ENCODE data around the gene KIF26B.
"Not testable (repeated sequence)": the region's sequence is repeated elsewhere in the genome, so short reads cannot be mapped to it uniquely, and the experiment has no call there.

Gene KIF26B

GRCh38 chr1:245330951-245331350 is 176.2 kb downstream of the KIF26B start:
- WGBS = 85% methylated on average over 26 of the region's 26 CpGs
- Histone ChIP-seq H3K4me3 (ENCODE audit: low read length) (no peak overlapping the region), H3K9me3 (ENCODE audit: insufficient read depth, low read depth, low read length) (no peaks in the 10 kb centered on the region)

GRCh38 chr1:245332085-245332484 is 177.3 kb downstream of the KIF26B start:
- H3K9ac ChIP-seq (ENCODE audit: low read depth, low read length) = no peak overlapping the region
- no peaks in the 10 kb centered on the region for H3K9me3 ChIP-seq (ENCODE audit: insufficient read depth, low read depth, low read length)
- H3K36me3 ChIP-seq (ENCODE audit: insufficient read depth, low read length) = no peaks in the 10 kb centered on the region
- WGBS = 94% methylated on average over 6 of the region's 6 CpGs
- no peak overlapping the region for H3K27ac ChIP-seq (ENCODE audit: low read depth, low read length)
- H3K27me3 ChIP-seq (ENCODE audit: insufficient read depth, low read length) = no peaks in the 10 kb centered on the region
- peaks cover 4% of the 10 kb centered on the region for H3K4me1 ChIP-seq (ENCODE audit: insufficient read depth, low read length)
- no peak overlapping the region for H3K4me3 ChIP-seq (ENCODE audit: low read length)

More at GRCh38 chr1:245330951-245331350, 176.2 kb downstream of the KIF26B start:
- Histone ChIP-seq H3K27me3 (ENCODE audit: insufficient read depth, low read length) (no peaks in the 10 kb centered on the region), H3K27ac (ENCODE audit: low read depth, low read length) (no peak overlapping the region), H3K9ac (ENCODE audit: low read depth, low read length) (no peak overlapping the region), H3K4me1 (ENCODE audit: insufficient read depth, low read length) (no peaks in the 10 kb centered on the region), H3K36me3 (ENCODE audit: insufficient read depth, low read length) (no peaks in the 10 kb centered on the region)

- Histone ChIP-seq H3K4me1 (ENCODE audit: insufficient read depth, low read length) (peaks cover 4% of the 10 kb centered on the region), H3K27me3 (ENCODE audit: insufficient read depth, low read length) (no peaks in the 10 kb centered on the region), H3K36me3 (ENCODE audit: insufficient read depth, low read length) (no peaks in the 10 kb centered on the region), H3K9me3 (ENCODE audit: insufficient read depth, low read depth, low read length) (no peaks in the 10 kb centered on the region), H3K9ac (ENCODE audit: low read depth, low read length) (no peak overlapping the region), H3K4me3 (ENCODE audit: low read length) (no peak overlapping the region), H3K27ac (ENCODE audit: low read depth, low read length) (no peak overlapping the region)
- WGBS = 81% methylated on average over 6 of the region's 6 CpGs
Measured at GRCh38 chr1:245332513-245332912, 177.7 kb downstream of the KIF26B start.

DNA sequence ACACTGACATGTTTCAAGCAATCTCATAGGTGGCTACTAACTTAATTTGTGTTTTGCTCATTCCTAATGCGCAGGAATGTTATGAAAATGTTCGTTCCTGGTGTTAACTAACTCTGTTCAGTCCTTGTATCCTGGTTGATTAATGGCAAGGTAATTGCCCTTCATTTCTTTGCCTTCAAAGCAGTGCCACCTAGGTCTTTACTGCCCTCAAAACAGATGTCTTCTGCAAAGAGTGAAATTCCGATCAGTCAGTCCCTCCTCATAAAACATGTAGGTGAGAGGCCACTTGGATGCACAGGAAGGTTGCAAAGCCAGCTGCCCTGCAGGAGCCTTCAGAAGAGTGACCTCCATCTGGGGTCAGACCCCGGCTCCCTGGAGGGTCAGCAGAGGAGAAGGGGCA is 179.4 kb downstream of the KIF26B start:
- H3K4me3 ChIP-seq (ENCODE audit: low read length) = no peak overlapping the region
- no peaks in the 10 kb centered on the region for H3K36me3 ChIP-seq (ENCODE audit: insufficient read depth, low read length)
- 91% methylated on average over 4 of the region's 4 CpGs for WGBS
- H3K9ac ChIP-seq (ENCODE audit: low read depth, low read length) = no peak overlapping the region
- H3K27me3 ChIP-seq (ENCODE audit: insufficient read depth, low read length) = no peaks in the 10 kb centered on the region
- no peaks in the 10 kb centered on the region for H3K9me3 ChIP-seq (ENCODE audit: insufficient read depth, low read depth, low read length)
- no peak overlapping the region for H3K27ac ChIP-seq (ENCODE audit: low read depth, low read length)
- peaks cover 7% of the 10 kb centered on the region for H3K4me1 ChIP-seq (ENCODE audit: insufficient read depth, low read length)

DNA sequence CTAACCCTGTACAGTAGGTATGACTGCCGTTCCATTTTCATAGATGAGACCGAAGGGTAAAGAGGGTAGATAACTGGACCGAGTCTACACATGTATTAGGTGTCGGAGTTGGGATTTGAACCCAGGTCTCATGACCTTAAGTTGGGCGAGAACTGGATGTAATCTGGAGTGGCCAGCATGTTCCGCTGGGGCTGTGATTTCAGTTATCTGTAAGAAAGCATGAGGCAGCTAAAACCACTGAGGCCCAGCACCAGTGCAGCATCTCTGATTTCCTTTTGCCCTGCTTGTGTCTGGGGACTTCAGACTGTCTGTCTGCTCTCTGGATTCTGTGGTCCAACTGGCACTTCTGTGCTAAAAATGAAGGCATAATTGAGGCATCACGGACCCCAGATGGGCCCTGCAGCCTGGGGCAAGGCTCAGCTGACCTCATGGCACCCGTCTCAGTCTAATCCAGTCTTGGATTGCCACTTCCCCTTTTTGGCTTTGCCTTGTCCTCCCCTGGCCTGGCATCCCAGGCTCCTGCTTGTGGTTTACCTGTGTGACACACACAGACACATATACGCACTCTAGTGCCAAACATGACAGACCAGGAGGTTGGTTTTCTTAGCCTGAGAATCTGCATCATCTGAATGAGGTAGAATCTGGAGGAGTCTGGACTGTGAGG is 180.2 kb downstream of the KIF26B start:
- Histone ChIP-seq H3K4me3 (ENCODE audit: low read length) (no peak overlapping the region), H3K27ac (ENCODE audit: low read depth, low read length) (no peak overlapping the region), H3K4me1 (ENCODE audit: insufficient read depth, low read length) (peaks cover 7% of the 10 kb centered on the region), H3K36me3 (ENCODE audit: insufficient read depth, low read length) (no peaks in the 10 kb centered on the region), H3K9me3 (ENCODE audit: insufficient read depth, low read depth, low read length) (no peaks in the 10 kb centered on the region), H3K9ac (ENCODE audit: low read depth, low read length) (no peak overlapping the region), H3K27me3 (ENCODE audit: insufficient read depth, low read length) (no peaks in the 10 kb centered on the region)
- WGBS = 95% methylated on average over 9 of the region's 9 CpGs

GRCh38 chr1:245335684-245336083 is 180.9 kb downstream of the KIF26B start:
- WGBS = 91% methylated on average over 22 of the region's 22 CpGs
- H3K4me1 ChIP-seq (ENCODE audit: insufficient read depth, low read length) = not testable (repeated sequence)

DNA sequence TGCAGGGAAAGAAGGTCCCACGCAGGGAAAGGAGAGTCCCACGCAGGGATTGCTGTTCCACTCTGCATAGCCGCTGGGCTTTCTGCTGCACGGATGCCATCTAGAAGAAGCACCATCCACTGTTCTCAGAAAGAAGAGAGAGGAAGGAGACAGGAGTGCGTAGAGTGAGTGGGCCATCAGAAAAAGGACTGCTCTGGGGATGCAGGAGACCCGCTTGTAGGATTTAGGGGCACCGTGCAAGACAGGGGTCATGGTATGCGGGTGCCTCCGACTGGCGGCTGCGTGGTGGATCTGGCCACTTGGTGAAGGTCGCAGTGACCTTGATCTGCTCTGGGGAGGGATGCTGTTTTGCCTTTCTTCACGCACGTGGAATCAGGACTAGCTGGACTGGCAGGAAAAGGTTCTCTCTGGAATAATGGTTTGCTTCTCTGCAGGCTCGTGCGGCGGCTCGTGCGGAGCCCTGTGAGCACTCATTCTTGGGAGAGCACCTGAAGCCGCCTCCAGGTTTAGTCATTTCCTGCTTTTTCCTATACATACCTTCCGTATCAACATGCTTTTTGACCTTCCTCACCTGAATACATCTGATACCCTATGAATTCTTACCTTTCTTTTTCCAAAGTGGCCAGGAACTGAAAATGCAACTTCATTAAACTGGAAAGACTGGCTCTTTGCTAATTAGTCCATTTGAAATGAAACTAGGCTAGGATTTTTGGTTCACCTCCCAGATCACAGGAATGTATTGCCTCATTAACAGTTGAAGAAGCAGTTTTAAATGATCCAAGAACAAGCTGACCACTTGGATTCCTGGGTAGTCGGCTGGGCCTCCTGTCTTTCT is 181.6 kb downstream of the KIF26B start:
- no peak overlapping the region for H3K9ac ChIP-seq (ENCODE audit: low read depth, low read length)
- H3K4me1 ChIP-seq (ENCODE audit: insufficient read depth, low read length) = peaks cover 7% of the 10 kb centered on the region
- H3K27me3 ChIP-seq (ENCODE audit: insufficient read depth, low read length) = no peaks in the 10 kb centered on the region
- no peak overlapping the region for H3K4me3 ChIP-seq (ENCODE audit: low read length)
- 88% methylated on average over 22 of the region's 22 CpGs for WGBS
- H3K27ac ChIP-seq (ENCODE audit: low read depth, low read length) = no peak overlapping the region
- no peaks in the 10 kb centered on the region for H3K36me3 ChIP-seq (ENCODE audit: insufficient read depth, low read length)
- no peaks in the 10 kb centered on the region for H3K9me3 ChIP-seq (ENCODE audit: insufficient read depth, low read depth, low read length)

More at GRCh38 chr1:245335684-245336083, 180.9 kb downstream of the KIF26B start:
- not testable (repeated sequence) for H3K27ac ChIP-seq (ENCODE audit: low read depth, low read length); H3K4me3 ChIP-seq (ENCODE audit: low read length); H3K9me3 ChIP-seq (ENCODE audit: insufficient read depth, low read depth, low read length); H3K36me3 ChIP-seq (ENCODE audit: insufficient read depth, low read length); H3K9ac ChIP-seq (ENCODE audit: low read depth, low read length); H3K27me3 ChIP-seq (ENCODE audit: insufficient read depth, low read length)

- H3K4me3 ChIP-seq (ENCODE audit: low read length); H3K9ac ChIP-seq (ENCODE audit: low read depth, low read length); H3K27me3 ChIP-seq (ENCODE audit: insufficient read depth, low read length); H3K36me3 ChIP-seq (ENCODE audit: insufficient read depth, low read length); H3K27ac ChIP-seq (ENCODE audit: low read depth, low read length); H3K4me1 ChIP-seq (ENCODE audit: insufficient read depth, low read length); H3K9me3 ChIP-seq (ENCODE audit: insufficient read depth, low read depth, low read length): not testable (repeated sequence)
- WGBS = 93% methylated on average over 2 of the region's 2 CpGs
Measured at GRCh38 chr1:245336984-245337355, 182.2 kb downstream of the KIF26B start.

DNA sequence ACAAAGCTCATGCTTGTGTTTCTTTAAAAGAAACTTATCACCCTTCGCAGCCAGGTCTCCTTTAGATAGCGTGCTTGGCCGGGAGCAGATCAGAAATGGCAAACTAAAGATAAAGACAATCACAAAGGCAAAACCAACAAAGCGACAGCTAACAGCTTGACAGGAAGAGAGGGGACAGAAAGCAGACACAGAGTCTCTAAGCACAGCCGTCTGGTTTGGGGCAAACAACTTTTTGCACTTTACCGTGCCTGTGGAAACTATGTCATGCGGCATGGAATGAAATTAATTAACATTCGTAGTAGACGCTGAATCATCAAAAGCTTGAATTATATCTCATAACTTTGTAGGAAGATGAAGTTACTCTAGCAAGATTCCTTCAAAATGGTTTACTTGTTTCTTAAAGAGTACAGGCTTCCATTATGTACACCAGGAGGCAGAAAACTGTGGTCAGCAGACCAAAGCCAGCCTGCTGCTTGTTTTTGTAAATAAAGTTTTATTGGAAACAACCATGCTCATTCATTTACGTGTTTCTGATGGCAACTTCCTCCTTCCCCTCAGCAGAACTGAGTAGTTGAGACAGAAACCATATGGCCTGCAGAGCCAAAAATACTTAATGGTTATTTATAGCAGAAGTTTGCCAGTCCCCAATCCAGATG is 183.2 kb downstream of the KIF26B start:
- no peak overlapping the region for H3K27ac ChIP-seq (ENCODE audit: low read depth, low read length)
- no peaks in the 10 kb centered on the region for H3K36me3 ChIP-seq (ENCODE audit: insufficient read depth, low read length)
- no peak overlapping the region for H3K9ac ChIP-seq (ENCODE audit: low read depth, low read length)

GRCh38 chr1:245338485-245338877 is 183.7 kb downstream of the KIF26B start:
- H3K4me3 ChIP-seq (ENCODE audit: low read length) = no peak overlapping the region
- no peaks in the 10 kb centered on the region for H3K27me3 ChIP-seq (ENCODE audit: insufficient read depth, low read length)
- H3K4me1 ChIP-seq (ENCODE audit: insufficient read depth, low read length) = peaks cover 7% of the 10 kb centered on the region
- H3K9ac ChIP-seq (ENCODE audit: low read depth, low read length) = no peak overlapping the region
- no peaks in the 10 kb centered on the region for H3K36me3 ChIP-seq (ENCODE audit: insufficient read depth, low read length)
- WGBS = 98% methylated on average over 5 of the region's 5 CpGs
- no peak overlapping the region for H3K27ac ChIP-seq (ENCODE audit: low read depth, low read length)
- H3K9me3 ChIP-seq (ENCODE audit: insufficient read depth, low read depth, low read length) = no peaks in the 10 kb centered on the region

More for the DNA sequence above, 183.2 kb downstream of the KIF26B start:
- Histone ChIP-seq H3K27me3 (ENCODE audit: insufficient read depth, low read length) (no peaks in the 10 kb centered on the region), H3K4me1 (ENCODE audit: insufficient read depth, low read length) (peaks cover 7% of the 10 kb centered on the region), H3K9me3 (ENCODE audit: insufficient read depth, low read depth, low read length) (no peaks in the 10 kb centered on the region), H3K4me3 (ENCODE audit: low read length) (no peak overlapping the region)
- 86% methylated on average over 10 of the region's 10 CpGs for WGBS

- WGBS = 92% methylated on average over 5 of the region's 5 CpGs
- no peaks in the 10 kb centered on the region for H3K9me3 ChIP-seq (ENCODE audit: insufficient read depth, low read depth, low read length)
- no peak overlapping the region for H3K4me3 ChIP-seq (ENCODE audit: low read length)
- no peaks in the 10 kb centered on the region for H3K36me3 ChIP-seq (ENCODE audit: insufficient read depth, low read length)
- no peaks in the 10 kb centered on the region for H3K27me3 ChIP-seq (ENCODE audit: insufficient read depth, low read length)
- H3K4me1 ChIP-seq (ENCODE audit: insufficient read depth, low read length) = peaks cover 4% of the 10 kb centered on the region; the same call in 1 of the 2 replicates
- H3K9ac ChIP-seq (ENCODE audit: low read depth, low read length) = no peak overlapping the region
- H3K27ac ChIP-seq (ENCODE audit: low read depth, low read length) = no peak overlapping the region
Measured at GRCh38 chr1:245341743-245342142, 187.0 kb downstream of the KIF26B start.

Data from HUES64 (cell line).